ENCODE data around the gene BMPER.

The BMPER gene

DNA sequence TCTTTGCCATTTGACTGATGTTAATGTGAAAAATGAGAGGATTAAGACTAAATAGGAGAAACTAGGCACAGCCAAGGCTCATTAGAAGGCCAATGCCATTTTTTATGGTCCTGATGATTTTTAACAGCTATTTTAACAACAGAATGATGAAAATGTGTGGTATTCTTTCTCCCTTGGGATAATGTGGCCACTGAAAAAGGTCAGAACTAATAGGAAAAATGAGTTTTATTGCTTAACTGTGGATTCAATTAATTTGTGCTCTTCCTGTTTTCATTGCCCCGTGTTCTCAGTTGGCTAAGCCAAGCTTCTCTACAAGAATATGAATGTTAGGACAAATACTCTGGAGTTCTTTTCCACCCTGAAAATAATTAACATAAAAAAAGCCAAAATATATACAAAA, 56.6 kb downstream of the BMPER start:
- FAIRE-seq (no peak), DNase-seq (ENCODE audit: insufficient read length, low spot score) (no peak)

DNA sequence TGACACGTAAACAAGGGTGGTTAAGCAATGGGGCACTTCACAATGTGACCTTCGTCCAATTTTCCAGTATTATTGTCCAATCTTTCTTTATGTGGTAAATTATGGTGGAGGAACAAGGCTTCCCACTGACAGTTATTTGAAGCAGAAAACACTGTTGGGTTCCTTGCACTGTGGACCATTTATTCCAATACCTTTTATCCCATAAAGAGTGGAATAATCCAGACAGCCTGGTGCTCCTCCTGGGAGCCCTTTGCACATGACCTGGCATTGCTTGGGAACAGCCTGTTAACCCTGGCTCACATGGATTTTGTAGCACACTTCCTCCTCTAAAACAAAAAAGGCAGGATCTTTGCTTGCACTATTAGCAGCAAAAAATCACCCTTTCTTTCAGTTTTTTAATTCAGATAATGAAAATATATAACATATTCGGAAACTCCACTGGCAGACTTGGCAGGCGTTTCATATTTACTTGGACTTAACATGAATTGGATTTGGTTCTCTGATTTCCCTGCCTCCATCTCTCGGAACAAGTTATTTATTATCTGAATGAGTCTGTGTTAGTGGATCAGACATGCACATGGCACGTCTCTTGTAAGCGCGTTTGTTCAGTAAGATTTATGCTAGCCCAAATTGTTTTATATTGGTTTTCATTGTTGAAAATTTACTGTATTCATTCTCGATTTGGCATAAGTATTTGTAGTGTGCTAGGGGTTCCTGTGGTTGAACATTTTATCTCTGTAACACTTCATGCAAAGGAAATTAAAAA, 59.3 kb downstream of the BMPER start:
- no peak for FAIRE-seq
- no peak for DNase-seq (ENCODE audit: insufficient read length, low spot score)

DNA sequence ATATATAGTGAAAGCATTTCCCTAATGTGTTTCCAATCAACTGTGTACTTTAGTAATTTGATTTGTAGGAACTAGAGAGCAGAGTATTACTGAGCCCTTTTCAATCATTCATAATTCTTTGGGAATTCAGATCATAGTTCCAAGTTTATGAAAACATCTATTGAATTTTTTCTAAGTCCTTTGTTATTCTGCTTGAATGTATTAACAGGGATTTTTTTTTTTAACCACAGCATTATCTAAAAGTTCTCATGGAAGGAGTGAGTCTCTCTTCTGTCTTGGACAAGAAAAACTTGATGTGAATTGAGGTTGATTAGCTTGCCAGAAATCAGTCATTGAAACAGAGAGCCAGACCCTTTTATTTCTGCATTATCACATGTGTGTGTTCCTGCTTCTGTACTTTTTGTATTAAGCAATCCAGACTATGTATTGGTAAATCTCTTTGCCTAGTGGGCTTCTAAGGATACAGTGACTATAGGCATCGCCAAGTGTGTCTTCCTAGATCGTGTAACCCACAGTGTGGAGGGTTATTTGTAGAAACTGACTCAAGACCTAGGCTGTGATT, 59.9 kb downstream of the BMPER start:
- FAIRE-seq (no peak), DNase-seq (ENCODE audit: insufficient read length, low spot score) (no peak)

DNA sequence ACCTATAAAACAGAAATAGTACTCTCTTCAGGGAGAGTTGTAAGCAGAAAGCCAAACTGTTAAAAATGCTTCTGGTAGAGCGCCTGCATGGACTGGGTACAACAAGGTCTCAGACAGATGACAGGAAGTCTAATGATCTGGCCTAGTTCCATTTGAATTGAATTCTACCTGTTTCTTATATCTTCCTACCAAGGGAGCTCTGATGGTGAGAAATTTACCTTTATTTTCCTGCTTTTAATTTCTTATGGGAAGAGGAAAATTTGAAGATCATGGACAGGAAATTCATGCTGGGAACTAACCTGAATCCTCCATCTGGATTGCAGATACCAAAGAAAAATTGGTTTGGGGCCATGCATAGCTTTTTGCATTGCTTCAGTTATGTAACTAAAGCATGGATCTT, 63.3 kb downstream of the BMPER start:
- FAIRE-seq: no peak

DNA sequence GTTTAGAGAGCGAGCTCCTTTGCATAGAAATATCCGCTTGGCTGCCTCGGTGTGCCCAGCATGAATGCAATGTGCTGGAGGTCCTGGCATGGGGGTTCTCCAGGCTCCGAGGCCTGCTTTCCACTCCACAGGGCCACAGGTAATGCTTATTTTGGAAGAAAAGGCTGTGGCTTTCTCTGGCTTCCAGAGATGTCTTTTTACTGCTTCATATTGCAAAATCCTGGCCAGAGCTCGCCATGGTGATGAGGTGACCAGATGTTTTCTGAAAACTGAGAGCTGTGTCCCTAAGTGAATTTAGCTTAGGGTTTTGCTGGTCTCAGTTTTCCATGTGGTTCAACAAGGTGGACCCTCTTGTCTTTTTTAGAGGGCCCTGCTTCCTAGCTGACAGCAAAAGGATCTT, 65.2 kb downstream of the BMPER start:
- DNase-seq (ENCODE audit: insufficient read length, low spot score) (no peak), FAIRE-seq (no peak)

More for the DNA sequence above, 63.3 kb downstream of the BMPER start:
- DNase-seq (ENCODE audit: insufficient read length, low spot score): no peak

DNA sequence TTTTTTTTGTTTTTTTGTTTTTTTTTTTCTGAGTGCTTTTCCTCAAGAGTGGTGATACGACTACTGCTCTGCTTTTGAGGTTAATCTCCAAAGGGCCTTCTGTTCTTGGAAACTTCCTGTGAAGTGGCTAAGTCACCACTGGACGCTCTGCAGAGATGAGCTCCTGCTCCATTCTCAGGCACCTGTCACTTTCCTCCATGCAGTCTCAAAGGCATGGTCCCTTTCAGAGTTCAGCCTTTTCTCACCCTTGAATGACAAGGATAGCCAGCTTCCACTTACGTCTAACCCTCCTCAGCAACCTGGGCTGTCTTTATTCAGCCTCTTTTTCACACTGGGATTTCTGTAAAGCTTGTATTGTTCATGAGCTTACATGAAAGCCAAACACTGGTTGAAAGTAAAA, 65.8 kb downstream of the BMPER start:
- DNase-seq (ENCODE audit: insufficient read length, low spot score) (no peak), FAIRE-seq (no peak)

DNA sequence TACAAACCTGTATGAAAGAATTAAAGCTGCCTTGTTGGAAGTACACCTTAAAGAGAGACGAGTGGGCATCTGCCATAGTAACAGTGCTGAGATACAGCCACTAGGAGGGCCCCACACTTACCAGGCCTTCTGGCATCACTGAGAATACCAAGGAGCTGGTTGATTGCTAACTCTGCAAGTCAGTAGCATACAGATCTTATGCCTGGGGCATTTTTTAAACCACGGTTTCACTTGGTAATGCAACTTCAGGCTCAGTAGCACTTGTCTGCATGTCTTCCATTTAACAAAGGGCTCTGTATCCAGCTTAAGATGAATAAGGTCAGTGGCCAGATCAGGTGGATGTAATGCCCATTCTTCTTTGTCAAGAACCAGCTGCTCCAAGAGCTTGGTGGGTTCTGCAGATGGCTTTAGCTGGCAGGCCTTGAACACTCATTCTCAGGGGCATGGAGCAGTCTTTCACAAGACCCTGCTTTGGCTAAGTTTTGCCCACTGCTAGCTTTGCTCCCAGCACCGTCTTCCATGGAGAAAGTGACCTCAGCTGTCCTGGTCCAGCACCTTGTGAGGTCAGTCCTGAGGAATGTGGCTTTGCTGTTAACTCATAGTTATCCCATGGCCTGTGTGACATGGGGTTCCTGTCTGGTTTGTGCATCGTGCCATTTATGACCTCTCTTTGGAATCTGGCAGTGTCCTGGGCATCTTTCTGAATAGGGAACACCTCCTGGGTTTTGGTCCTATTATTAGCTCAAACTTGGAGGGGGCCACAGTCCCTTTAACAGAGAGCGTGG, 68.1 kb downstream of the BMPER start:
- FAIRE-seq: no peak
- DNase-seq (ENCODE audit: insufficient read length, low spot score): no peak

DNA sequence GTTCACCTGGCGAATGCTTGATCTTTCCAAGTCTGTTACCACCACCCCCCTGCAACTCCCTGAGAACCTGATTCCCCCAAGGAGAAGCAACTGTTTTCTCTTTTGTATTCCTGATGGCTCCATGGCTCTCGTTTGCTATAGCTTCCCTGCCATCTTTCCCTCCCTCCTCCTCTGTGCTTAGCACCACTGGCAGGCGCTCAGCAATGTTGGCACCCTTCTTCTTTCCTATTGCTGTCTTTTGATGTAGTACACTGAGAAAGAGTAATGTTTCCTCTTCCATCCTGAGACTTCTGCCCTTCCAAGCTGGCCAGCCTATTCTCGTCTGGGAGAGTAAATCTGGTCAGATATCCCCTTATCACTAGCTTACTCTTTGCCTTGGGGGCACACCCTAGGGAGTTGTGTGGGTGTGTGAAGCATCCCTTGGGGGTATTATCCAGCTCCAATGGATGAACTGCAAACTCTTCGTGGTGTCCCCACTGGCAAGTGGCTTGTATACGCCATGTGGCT, 74.0 kb downstream of the BMPER start:
- FAIRE-seq (no peak), DNase-seq (ENCODE audit: insufficient read length, low spot score) (no peak)

DNA sequence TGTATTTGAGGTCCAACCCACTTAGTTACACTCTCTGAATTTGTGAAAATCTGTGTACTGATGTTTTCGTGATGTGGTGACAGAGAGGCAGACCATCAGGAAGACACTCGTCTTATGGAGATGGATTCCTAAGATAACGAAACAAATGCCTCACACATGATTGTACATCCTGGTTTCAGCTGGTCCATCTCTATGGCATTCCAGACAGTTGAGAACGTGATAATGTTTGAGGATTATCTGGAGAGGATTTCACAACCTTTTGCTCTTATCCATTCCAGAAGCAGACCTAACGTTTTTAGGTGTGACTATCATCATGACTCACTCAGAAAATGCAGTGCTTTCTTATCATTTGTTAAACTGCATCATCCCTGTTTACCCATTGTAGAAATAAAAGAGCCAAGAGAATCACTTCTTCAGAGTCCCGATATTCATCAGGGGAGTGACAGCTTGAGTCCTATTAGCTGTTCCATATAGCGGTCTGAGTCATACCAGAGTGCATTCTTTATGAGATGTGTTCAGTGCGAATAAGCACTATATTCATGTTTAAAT, 74.5 kb downstream of the BMPER start:
- no peak for FAIRE-seq

DNA sequence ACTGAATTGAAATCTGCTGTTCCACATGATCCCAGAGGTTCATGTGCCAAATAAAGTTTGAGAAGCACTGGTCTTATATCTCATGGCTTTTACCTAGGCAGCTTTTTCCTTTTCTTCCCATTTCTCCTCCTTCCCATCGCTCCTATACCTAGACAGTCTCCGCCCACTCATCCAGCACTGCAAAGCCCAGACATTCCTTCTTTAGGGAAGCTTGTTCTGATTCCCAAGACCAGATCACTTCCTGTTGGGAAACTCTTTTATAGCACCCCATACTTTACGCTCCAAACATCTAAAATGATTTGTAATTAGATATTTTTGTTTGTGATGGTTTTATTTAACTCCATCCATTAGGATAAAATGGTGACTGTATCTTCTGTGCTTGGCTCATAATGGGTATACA, 75.9 kb downstream of the BMPER start:
- no peak for FAIRE-seq
- no peak for DNase-seq (ENCODE audit: insufficient read length, low spot score)

More for the DNA sequence above, 74.5 kb downstream of the BMPER start:
- no peak for DNase-seq (ENCODE audit: insufficient read length, low spot score)

DNA sequence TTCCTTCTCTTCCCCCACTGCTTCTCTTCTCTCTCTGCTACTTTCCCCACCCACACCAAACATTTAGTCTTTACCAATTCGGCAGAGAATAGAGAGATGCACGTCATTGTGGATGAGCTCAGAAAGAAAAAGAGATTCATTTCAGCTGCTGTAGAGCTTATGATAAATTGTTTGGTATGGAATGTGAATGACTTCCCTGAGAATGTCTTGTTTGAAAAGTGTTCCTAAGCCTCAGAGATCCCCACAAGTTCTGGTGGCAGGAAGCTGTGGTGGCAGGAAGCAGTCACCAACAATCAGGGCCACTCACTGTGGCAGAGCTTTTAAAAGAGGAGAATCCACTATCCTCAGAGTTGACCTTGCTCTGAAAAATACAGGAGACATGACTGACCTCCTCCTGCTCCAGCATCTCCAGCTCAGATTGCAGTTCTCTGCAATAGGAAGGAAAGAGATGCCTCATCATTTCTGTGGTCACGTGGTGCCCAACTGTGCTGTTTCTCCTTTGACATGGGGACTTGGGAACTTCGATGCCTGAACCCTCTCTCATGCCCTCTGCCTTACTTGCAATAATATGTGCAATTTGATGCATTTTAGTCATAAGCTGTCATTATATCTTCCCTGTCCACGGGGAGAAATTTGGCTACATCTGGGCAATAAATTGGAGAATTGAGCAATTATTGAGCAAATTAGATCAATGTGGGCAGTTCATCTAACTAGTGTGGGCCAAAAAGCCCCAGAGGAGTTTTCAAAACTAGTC, 76.5 kb downstream of the BMPER start:
- no peak for FAIRE-seq
- DNase-seq (ENCODE audit: insufficient read length, low spot score): no peak

DNA sequence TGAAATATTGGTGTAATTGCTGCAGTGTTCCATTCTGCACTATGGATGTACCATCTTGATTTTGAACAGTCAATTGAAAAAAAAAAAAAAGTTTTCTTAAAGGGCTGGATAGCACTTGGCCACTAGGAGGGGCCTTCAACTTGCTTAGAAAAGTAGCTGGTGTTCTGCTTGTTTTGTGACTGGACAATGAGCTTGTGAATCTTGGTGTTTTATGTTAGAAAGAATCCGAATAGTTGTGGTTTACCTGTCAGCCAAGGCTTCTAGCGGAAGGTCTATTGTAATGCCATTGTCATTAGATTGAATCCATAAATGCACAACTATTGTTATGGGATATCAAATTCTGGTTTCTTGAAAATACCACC, 77.1 kb downstream of the BMPER start:
- FAIRE-seq: no peak
- no peak for DNase-seq (ENCODE audit: insufficient read length, low spot score)

DNA sequence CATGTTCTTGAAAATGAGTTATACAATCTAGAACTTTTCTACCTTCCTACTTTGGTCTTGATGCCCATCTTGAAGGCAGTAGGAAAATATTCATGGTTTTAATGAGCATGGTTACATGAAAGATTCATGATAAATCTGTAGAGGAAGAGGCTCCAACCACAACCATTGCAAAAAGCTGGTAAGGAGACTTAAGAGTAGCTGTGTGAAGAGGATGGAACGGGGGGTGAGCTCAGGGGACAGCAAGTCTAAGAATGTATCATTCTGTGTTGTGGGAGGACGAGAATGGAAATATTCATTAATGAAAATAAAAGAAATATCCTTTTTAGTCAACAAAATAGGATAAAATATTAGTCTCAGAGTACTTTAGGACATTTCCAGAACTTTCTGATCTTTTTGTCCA, 81.1 kb downstream of the BMPER start:
- no peak for DNase-seq (ENCODE audit: insufficient read length, low spot score)
- no peak for FAIRE-seq

DNA sequence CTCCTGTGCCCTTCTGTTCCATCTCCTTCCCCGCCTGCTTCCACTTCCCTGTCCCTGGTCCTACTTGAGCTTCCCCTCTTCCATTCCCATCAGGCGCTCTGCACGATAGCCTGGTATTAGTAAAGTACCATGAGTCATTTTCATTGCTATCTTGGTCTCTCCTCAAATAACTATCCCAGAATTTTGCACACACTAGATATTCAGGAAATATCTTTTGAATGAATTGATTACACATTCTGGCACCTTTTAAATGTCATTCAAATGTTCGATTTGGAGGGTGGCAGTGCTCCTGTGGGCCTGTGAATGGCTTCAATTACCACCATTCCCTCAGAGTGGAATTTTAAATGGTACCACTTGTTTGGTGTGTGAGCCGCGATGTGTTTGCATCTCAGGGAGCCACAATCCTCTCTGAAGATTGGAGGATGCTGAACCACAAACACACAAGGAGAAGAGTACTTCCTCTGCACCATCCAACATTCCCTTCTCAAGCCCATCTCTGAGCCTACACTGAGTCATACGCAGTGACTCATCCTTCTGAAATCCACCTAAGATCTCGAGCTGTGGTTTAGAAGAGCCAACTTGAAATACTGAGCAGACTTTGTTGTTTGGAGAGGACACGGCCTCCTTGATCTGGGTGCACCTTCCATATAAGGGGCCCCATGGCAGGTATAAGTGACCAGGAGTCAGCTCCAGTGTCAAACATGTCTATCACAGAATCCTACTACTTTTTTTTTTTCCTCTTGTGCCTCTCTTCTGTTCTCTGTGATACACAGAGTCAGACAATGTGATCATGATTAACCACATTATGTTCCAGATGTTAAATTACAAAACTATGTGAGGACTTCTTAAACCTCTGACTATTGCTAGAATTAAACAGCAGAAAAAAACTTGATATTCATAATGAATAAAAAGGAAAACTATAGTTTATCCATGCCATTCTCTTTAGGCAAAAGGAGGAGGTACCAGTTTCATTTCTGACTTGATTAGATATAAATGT, 81.9 kb downstream of the BMPER start:
- DNase-seq (ENCODE audit: insufficient read length, low spot score) (no peak), FAIRE-seq (no peak)

DNA sequence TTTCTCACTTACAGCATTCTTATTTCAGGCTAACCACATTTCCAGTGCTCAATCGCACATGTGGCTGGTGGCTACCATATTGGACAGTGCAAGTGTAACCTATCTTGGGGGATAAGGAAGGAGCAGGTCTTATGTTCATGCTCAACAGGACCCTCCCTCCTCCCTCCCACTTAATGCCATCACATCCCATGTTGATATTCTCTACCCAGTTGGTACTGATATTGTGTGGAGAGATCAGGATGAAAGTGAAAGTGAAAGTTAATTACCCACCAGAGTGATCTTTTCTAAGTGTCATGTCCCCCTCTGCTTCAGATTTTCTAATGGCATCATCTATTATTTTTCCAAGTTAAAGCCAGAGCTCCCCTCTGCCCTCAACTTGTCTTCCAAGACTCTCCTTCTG, 91.6 kb downstream of the BMPER start:
- DNase-seq (ENCODE audit: insufficient read length, low spot score) (no peak), FAIRE-seq (no peak)

DNA sequence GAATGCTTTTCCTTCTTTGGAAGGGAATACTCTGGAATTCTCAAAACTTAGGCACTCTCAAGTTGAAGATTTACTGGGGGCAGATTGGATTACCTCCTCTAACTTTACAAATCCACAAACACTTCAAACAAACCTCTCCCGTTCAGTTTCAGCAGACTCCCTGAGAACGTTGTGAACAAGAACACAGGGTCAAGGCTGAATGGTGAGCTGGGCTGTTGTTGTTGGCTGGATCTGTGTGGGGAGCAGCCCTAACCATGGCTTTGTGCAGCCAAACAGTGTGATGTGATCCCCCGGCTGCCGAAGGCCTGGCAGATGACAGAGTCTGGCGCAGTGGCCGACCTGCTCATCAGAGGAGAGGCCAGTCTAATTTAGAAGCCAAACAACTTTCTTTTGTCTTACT, 93.1 kb downstream of the BMPER start:
- FAIRE-seq (no peak), DNase-seq (ENCODE audit: insufficient read length, low spot score) (no peak)

DNA sequence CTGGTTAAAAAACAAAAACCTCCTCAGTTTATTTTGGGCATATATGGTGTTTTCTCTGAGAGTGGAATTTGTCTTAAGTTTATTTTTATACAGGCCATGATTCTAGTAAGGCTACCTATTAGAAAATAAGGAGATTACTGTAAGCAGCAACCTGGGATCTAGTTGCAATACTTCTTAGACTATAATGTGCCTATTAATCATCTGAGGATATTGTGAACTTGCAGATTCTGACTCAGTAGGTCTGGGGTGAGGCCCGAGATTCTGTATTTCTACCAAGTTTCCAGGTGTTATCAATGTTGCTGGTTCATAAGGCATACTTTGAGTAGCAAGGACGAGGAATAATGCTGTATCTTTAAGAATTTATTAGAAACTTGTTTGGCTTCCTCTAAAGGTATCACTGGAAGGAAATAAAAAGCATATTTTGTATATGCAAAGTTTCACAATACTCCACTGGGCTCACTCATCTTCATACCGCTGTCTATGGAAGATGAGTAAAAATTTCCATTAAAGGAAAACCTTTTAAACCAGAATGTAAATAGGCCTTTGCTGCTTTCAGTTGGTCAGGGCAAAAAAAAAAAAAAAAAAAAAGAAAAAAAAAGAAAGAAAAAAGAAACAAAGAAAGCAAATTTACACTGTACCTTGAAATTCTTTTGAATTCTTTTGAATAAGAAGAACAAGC, 105.8 kb downstream of the BMPER start:
- FAIRE-seq (no peak), DNase-seq (ENCODE audit: insufficient read length, low spot score) (no peak)

DNA sequence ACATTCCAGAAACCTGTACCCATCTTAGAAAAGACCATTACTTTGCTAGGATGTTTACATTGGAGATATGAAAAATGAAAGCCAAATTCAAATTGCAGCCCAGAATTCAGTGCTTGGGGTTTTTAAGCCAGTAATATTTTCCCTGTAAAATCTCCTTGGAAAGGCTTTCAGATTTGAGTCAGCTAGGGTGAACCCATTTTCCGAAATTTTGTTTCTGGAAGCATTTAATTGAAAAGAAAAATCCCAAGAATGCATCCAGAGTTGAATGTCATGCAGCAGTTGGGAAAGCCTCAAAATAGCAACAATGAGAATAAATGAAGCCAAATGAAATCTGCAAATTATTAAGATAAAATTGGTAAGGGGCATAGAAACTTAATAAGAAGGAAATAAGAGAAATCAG, 106.4 kb downstream of the BMPER start:
- no peak for DNase-seq (ENCODE audit: insufficient read length, low spot score)
- no peak for FAIRE-seq

DNA sequence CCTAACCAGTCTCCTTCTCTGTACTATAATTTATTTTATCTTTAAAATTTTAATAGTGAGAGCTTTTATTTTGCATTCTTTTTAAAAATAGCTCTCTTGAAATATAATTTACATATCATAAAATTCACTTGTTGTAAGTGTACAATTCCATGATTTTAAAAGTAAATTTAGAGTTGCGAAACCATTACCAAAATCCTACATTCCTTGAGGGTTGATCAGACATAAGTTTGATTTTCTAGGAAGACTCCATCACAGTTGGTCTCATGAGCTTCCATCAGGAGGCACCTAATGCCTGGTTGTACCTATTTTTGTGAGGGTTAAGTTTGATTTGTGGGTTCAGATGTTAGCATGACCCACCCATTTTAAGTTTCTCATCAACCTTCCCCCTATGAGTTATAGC, 108.1 kb downstream of the BMPER start:
- FAIRE-seq (no peak), DNase-seq (ENCODE audit: insufficient read length, low spot score) (no peak)

Data from GM19239 (cell line).